GM21381 (cell line): ENCODE results near the gene PRRX1.

Experiments used
- ATAC-seq: cut with Tn5 transposase; IDR thresholded peaks from one replicate; pipeline ENCODE4 v1.9.1; 2021; ENCODE audit warnings: mild to moderate bottlenecking, moderate library complexity; ENCODE audit not compliant: unreplicated experiment

PRRX1 gene

DNA sequence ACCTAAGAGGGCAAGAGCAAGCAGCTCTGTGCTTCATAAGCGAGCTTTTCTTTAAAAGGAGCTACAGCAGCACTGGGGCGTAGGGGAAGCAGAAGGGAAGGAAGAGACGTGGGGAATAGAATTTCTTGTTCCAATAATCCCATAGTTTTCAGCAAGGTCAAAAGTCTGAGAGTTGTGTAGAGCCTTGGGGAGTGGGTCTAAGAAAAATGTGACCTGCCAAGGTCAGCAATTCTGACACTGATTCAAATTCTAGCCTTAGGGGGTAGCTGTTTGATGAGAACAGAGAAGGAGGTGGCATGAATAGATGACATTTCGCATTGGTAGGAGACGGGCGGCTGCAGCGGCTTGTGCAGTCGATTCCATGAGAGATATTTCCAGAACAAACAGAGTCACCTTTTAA lies 22.4 kb downstream of the PRRX1 start:
- no peak for ATAC-seq

DNA sequence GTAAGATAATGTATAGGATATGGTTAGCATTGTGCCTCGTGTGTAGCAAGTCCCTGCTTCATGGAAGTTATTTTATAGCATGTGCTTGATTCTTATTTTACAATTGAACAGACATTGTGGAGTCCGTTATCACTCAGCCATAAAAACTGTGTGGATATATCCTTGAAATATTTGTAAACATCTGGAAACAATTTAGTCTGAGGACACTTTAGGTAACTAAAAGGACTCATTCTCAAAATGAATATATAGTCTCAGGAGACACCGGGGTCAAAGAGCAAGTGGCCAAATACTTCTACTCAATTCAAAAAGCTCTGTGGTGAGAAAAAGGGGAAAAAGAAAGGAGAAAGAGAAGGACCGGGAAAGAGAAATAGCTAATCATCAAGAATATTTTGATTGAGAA lies 23.7 kb downstream of the PRRX1 start:
- no peak for ATAC-seq

DNA sequence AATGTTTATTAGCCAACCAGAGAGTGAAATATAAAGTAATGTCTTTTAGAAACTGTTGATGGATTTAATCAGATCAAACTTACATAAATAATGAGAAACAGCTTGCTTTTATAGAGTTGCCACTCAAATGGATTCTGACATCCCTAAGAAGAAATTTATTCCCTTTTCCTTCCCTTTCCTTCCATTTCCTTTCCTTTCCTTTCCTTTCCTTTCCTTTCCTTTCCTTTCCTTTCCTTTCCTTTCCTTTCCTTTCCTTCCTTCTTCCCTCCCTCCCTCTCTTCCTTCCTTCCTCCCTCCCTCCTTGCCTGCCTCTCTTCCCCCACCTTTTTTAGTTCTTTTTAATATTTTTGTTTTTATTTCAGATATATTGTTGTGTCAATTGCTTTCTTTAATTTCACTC lies 27.3 kb downstream of the PRRX1 start:
- no peak for ATAC-seq

DNA sequence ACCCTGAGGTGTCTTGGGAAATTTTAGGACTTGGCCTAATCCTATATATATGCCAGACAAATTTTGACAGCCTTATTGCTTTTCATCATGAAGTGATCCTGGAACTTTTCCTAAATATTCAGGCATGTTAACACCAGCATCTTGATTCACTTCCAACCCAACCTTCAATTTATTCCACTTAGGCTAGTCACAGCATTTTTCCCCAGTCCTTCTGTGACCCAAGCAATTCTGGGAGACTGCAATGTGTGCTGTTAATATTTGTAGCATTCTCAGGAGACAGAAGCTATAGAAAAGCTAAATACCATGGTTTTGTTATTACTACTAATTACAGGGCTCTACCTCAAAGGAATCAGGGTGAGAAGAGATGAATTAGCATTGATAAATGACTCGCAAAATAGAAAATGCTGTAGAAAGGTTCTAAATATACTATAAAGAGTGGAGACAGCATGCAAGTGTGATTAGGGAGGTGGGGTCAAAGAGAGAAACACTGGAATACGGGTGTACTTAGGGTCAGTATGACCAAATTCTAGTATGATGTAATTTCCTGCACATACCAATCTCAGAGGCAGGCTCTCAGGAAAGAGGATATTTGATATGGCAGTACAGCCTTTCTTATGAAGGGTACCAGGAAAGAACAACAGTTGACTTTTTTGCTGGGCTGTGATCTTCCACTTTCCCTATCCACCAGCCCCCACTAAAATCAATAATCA lies 29.1 kb downstream of the PRRX1 start:
- no peak for ATAC-seq

DNA sequence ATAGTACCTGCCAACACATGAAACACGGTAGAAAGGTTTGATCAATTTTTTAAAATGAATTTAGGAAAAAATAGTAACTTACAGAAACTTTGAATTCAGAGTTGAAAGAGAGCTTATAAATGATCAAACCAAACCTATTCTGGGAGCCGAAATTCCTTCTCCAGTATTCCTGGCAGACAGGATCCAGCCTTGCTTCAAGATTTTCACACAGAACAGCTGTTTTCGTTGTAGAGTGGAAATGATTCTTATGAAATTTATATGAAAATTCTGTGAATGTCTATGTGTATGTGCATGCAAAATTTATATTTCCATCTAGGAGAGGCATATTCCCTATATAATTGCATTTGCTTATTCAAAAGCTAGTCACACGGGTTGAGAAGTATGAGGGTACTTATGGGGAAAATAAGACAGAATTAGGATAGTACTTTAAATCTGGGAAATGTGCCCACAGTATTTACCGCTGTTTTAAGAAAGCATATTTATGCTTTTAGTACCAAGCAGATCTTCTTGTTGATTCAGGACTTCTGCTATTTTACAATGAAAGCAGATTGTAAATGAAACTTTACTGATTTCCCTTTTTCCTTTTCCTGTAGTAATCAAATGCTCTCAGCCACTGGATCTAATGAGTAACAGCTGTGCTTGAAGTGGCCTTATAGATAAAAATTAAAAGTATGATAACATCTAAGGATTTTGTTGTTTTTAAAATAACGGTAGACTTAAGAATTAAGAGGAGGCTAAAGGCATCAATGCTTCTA lies 30.4 kb downstream of the PRRX1 start:
- no peak for ATAC-seq

DNA sequence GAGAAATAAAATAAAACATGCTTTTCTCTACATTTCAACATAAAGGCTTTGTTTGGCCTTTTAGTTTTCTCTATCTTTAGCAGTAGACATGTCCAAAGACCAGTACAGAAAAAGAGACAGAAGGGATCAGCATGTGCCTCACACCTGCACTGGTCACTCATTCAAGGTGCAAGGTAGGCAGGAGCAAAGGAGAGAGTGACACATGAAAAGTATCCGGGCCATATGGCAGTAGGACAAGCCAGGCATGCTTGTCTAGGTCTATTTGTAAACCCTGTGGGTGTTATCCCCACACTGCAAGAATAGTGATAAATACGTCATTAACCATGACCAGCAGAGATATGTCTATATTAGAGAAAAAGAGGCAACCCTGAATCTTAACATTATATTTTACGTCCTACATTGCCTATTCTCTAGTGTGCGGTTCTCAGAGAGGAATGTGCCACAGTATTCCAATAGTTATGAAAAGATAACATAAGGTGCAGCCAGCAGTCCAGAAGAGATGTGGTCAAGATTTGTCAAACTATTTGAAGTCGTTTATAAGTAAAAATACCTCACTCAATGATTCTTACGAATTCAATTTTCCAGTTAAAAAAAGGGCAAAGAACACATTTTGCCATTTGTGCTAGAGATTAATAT lies 32.1 kb downstream of the PRRX1 start:
- no peak for ATAC-seq

DNA sequence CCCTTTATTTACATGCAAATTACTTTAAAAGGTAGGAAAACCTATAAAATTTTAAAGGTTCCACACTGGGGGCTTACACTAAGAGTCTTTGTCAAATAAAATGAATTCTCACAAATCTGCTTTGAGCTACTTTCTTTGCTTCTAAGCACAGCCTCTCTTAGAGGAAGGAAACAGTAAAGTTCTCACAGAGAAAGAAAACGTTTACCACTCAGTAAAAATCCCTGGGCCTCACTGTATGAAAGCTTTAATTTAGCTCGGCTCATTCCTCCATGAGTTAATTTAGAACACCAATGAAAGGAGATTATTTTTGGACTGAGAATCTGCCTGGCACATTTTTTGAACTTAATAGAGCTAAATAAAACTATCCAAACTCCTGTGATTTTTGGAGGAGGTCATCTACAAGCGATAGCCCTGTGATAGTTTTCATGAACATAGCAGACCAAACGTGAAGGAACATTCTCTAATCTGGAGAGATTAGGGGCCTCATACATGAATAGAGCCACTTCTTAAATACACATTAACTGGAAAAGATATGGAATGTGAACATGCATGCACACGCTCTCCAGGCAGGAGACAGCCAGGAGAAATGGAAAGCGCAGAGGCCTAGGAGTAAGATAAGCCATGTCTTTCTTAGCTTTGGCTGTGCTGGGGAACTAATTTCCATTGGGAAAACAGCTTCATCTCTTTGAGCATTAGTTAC lies 32.8 kb downstream of the PRRX1 start:
- no peak for ATAC-seq

DNA sequence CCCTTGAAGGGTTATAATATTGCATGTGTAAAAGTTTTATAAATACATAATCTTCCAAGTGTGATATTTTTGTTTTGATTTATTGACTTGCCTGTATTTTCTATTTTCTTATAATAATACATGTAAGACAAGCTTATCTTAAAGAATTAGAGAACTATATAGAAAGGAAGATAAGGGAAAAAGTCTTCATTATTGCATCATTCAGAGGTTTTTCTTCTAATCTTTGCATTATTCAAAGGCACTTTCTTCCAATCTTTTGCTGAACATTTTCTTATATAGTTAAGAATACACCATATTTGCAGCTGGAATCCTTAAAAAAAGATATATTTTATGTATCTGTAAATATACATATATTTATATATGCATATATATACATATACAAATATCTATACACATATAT lies 33.4 kb downstream of the PRRX1 start:
- ATAC-seq: no peak

DNA sequence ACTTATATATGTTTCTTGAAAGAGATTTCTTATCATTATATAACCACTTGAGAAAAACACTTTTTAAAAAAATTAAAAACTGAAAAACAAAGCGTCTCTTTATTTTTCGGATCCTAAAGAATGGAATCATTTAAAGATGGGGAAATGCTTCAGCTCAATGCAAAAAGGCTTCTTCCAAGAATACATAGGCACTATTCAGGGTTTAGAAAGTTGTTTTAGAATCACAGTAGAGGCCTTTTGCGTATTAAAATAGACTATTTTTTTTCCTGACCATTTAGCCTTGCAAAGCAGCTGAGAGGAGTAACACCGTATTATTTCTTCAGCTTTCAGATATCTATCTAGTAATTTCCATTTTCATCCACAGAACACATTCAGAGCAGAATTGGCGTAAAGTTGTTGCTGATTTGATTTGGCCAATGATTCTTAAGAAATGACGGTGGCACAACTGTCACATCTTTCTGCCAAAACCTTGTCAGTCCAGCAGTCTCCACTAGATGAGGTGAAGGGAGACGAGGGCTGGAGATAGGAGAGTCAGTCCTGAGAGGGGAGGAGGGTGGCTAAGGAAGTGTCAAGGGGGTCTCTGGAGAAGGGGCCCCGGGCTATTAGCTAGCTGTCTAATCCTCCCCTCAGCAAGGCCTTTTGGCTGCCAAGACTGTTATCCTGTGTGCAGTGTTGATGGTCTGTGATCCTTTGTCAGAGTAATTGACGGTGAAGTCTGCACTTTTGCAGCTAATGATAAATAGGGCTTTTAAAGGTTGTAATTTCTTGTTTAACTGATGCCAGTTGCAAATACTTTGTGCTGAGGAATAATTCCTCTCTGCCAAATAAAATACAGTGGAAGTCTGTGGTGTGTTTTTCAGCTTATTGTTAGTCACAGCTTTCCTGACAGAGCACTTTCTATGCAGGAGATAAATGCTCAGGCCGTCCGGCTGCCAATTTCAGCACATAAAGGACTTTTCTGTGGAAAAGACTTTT lies 34.7 kb downstream of the PRRX1 start:
- no peak for ATAC-seq

DNA sequence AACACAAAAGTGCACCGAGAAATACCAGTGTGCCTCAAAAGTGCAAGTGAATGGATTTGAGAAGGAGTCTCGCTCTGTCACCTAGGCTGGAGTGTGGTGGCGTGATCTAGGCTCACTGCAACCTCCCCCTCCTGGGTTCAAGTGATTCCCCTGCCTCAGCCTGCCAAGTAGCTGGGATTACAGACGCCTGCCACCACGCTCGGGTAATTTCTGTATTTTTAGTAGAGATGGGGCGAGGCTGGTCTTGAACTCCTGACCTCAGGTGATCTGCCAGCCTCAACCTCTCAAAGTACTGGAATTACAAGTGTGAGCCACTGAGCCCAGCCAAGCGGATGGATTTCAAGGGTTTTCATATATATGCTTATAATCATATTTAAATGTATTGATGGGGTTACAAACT lies 35.8 kb downstream of the PRRX1 start:
- no peak for ATAC-seq

DNA sequence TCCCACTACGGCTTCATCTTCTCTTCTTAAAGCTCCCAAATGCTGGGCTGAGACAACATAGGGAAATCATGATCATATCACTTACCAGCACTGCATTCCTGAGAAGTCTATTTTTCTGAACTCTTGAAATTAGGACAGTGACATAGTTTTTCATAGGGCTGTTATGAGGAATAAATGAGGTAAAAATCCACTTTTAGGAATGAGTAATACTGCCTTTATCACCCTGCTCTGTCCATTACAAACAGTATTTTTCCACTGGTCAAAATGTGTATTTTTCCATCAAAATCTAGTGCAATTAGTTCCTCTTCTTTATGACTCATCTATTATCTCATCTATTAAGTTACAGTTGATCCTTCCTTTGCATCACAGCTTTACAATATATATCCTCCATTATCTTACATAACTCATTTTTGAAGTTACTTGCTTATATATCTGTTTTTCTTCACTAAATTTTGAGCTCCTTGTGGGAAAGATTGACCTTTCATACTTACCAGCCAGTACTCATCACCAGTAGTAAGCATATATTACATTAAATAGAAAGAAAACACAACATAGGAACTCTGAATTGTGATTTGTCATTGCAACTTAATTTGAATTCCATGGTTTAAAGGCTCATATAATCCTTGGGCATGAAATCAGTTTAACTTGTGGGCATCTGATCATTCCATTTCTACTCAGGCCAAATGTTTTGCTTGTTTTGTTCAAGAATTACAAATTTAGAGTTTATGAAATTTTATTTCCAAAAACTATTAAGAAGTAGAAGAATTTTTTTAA lies 37.1 kb downstream of the PRRX1 start:
- ATAC-seq: no peak

DNA sequence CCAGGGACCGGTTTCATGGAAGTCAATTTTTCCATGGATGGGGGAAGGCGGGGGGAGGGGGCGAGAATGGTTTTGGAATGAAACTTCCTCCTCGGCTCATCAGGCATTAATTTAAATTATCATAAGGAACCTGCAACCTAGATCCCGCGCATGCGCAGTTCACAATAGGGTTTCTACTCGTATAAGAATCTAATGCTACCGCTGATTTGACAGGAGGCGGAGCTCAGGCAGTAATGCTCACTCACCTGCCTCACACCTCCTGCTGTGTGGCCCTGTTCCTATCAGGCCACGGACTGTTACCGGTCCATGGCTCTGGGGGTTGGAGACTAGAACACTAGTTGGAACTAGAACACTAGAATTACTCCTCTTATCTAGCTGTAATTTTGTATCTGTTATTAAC lies 38.0 kb downstream of the PRRX1 start:
- ATAC-seq: no peak

DNA sequence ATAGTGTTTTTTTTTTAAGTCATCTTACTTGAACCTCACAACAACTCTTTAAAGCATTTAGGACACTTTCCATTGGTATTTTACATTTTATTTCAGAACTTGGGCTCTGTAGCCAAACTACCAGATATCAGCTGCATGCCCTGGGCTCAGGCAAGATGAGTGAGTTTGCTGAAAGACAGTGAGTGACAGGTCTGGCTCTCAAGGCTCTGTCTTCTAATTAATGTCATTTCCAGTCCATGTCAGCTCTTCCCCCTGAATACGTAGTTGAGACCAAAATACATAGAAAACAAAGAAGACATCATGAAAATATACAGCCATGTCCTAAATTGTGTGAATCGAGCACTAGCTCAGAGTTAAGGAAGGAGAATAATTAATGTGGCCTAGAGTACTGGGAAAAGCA lies 39.7 kb downstream of the PRRX1 start:
- no peak for ATAC-seq

DNA sequence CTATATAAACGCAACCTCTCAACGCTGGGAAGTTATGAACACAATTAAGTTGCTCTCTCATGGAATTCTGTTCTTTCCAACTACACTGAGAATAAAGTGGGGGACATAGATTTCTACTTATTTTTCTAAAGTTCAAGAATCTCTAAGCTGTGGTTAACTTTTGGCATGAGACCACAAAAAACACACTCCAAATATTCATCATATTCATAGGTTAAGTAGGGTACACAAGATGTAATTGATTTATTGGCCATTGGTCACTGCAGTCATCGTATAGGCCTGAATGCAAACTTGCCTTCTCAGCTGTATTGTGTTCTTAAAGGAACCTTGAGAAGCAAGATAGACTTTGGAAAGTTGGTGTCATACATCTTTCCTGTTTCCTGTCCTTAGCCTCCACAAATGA lies 40.3 kb downstream of the PRRX1 start:
- no peak for ATAC-seq

DNA sequence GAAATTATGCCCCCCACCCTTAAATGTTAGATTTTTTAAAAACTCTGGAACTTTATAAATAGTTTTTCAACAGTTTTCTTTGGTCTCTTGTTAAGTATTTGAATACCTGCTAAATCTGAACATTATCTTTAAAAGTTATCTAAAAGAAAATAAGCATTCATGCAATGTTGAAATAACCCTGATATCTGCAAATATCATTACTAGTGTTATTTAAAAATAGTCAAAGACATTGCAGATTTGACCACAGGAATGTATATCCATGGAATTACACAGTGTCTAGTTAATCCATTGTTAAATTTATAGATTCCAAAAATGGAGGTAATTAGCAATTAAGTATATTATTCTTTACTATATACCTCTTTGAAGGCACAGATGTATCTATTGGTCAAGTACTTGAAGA lies 42.0 kb downstream of the PRRX1 start:
- no peak for ATAC-seq

DNA sequence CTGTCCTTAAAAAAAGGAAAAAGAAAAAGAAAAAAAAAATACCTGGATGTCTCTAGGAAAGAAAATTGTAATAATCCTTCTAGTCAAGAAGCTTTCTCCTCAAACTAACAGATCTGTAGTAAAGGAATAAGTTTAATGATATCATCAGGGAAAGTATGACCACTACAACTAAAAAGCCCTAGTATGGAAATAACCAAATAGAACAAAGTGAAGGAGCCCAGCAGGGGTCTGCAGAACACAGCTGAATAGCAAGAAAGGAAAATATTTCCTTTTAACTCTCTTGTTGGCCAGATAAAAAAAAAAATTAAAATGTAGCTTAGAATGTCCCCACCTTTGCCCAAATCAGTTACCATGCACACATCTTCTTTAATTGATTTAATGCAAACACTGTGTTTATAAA lies 43.2 kb downstream of the PRRX1 start:
- ATAC-seq: no peak

DNA sequence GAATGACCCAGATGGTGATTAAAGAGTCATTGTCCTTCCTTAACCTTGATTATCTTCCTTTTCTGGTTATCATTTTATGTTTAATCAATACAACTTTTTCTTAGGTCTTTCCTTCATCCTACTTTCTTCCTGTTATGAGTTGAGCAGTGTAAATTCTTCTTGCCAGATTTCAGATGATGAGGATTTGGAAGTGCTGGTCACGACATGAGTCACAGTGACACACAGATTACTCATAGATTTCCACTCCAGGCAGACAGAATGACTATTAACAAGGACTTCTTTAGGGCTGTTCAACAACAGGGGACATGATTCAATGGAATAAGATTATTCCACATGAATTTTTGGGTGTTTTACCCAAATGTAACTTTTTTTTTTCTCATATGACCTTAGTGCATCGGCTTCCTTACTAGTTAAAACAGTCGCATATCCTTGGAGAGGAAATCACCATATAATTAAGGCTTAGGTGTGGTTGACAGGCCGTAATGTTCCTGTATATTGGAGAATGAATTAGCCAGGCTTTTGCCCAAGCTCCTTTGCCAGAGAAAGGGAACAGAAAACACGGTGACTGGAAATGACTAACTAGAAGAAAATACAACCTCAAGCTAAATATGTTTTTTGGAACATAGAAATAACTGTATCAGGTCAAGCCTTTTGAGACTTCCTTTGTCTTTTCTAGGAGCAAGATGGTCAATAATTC lies 44.2 kb downstream of the PRRX1 start:
- ATAC-seq: no peak

DNA sequence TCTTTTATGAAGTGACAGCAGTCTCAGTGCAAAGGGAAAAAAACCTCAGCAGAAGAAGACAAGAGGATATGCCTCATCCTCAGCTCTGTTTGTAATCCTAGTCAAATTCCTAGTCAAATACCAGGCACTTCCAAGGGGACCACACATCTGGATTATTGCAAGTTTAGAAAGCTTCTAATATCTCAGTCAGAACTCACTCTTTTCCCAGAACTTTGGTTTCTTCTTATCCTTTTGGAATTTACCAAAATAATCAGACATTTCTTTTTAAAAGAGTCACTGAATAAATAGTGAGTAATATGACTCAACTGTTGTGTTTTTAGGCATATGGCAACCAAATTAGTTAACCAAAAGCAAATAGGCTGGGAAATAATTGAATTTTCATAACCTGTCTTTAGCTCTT lies 47.8 kb downstream of the PRRX1 start:
- ATAC-seq: no peak

DNA sequence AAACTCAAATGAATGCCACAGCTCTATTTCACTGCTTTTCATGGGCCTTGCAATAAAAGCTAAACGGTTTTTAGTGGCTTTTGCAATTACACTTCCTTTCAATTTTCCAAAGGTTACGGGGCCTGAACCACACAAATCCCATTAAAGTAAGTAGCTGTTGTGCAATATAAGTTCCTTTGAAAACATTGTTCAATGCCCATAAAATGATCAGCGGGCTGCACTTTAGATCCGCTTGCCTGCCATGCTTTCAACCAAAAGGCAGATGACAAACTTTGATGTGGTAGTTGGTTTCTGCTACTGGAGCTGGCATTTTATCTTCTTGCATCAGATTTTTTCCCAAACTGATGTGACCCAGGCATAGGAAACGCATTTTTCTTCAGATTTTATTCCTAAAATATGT lies 50.2 kb downstream of the PRRX1 start:
- ATAC-seq: no peak
